SU-DHL-6 (cell line): ENCODE measurements around the gene ADM2.

Experiments
- H2AFZ ChIP-seq: fragments of 200-600 bp; sonication (generic); 2 replicates; pipeline ENCODE4 v1.6.1; 2014; ENCODE audit warnings: low read depth, mild to moderate bottlenecking, moderate library complexity, mixed read lengths, antibody characterized with exemption, low read length; ENCODE audit not compliant: severe bottlenecking
- H3F3A ChIP-seq: fragments of 200-600 bp; shearing (Covaris generic); 2 replicates; pipeline ENCODE4 v1.6.0; 2016; ENCODE audit warnings: antibody characterized with exemption, mild to moderate bottlenecking; ENCODE audit not compliant: insufficient read depth
- H3K27ac ChIP-seq: fragments of 200-600 bp; sonication (generic); 2 replicates; pipeline ENCODE4 v1.5.1; 2016; ENCODE audit warnings: low read depth, mild to moderate bottlenecking, low read length, moderate library complexity, mixed read lengths
- H3K27me3 ChIP-seq: fragments of 200-600 bp; sonication (generic), shearing (Covaris generic); 2 replicates; pipeline ENCODE4 v1.6.0; 2014; ENCODE audit warnings: mild to moderate bottlenecking, low read length
- H3K36me3 ChIP-seq: fragments of 200-600 bp; sonication (generic); 2 replicates; pipeline ENCODE4 v1.6.1; 2014; ENCODE audit warnings: mild to moderate bottlenecking, low read length, mixed read lengths
- H3K4me2 ChIP-seq: fragments of 300-600, 200-600 bp; shearing (Covaris generic), sonication (generic); 2 replicates; pipeline ENCODE4 v1.6.0; 2014; ENCODE audit warnings: low read length, low read depth, mild to moderate bottlenecking; ENCODE audit not compliant: poor library complexity, severe bottlenecking
- H3K4me3 ChIP-seq: fragments of 200-600 bp; sonication (generic); 2 replicates; pipeline ENCODE4 v1.5.1; 2014; ENCODE audit warnings: antibody characterized with exemption, low read length, mild to moderate bottlenecking, mixed read lengths; ENCODE audit not compliant: insufficient read depth, poor library complexity, severe bottlenecking
- H3K79me2 ChIP-seq: fragments of 200-600 bp; sonication (generic); 2 replicates; pipeline ENCODE4 v1.6.1; 2014; ENCODE audit warnings: mild to moderate bottlenecking, low read length, moderate library complexity; ENCODE audit not compliant: insufficient read depth
- H3K9ac ChIP-seq: fragments of 200-600 bp; sonication (generic); 2 replicates; pipeline ENCODE4 v1.7.0; 2014; ENCODE audit warnings: mild to moderate bottlenecking, low read length
- H3K9me2 ChIP-seq: fragments of 200-600 bp; sonication (generic); replicated peaks from 2 replicates; pipeline ENCODE4 v1.6.1; 2014; ENCODE audit warnings: low read length; ENCODE audit not compliant: insufficient read depth
- H3K9me3 ChIP-seq: fragments of 200-600 bp; sonication (generic); 2 replicates; pipeline ENCODE4 v1.6.1; 2014; ENCODE audit warnings: low read length, mixed read lengths; ENCODE audit not compliant: insufficient read depth
- H4K20me1 ChIP-seq: fragments of 200-600 bp; sonication (generic); 2 replicates; pipeline ENCODE4 v1.6.1; 2014; ENCODE audit warnings: low read depth, mild to moderate bottlenecking, antibody characterized with exemption, low read length, moderate library complexity, mixed read lengths
- CTCF ChIP-seq: fragments of 200-600 bp; sonication (generic); IDR thresholded peaks from one replicate; pipeline ENCODE4 v1.5.1; 2017; ENCODE audit warnings: antibody characterized with exemption, mild to moderate bottlenecking, low read length, moderate library complexity; ENCODE audit not compliant: insufficient read depth, poor library complexity, severe bottlenecking
- EZH2phosphoT487 ChIP-seq: fragments of 200-600 bp; sonication (generic), shearing (Covaris generic); conservative IDR thresholded peaks from 2 replicates; pipeline ENCODE4 v1.6.1; 2018; ENCODE audit warnings: mild to moderate bottlenecking, antibody characterized with exemption, low read length, moderate library complexity, mixed read lengths

ADM2 gene

GRCh38 chr22:50513175-50513574, 31.8 kb downstream of the ADM2 start:
- H2AFZ ChIP-seq: no peak overlapping the region
- no peaks in the 10 kb centered on the region for H3K9me3 ChIP-seq
- H4K20me1 ChIP-seq: no peaks in the 10 kb centered on the region
- no peak for TF ChIP-seq EZH2phosphoT487
- no peak for TF ChIP-seq CTCF
- H3K4me3 ChIP-seq: no peak overlapping the region
- H3K27me3 ChIP-seq: no peaks in the 10 kb centered on the region
- H3K4me2 ChIP-seq: no peak overlapping the region
- peaks cover 9% of the 10 kb centered on the region for H3F3A ChIP-seq
- H3K36me3 ChIP-seq: peaks cover 8% of the 10 kb centered on the region; the same call in 1 of the 2 replicates
- no peak overlapping the region for H3K27ac ChIP-seq
- H3K79me2 ChIP-seq: peaks cover 79% of the 10 kb centered on the region
- no peak overlapping the region for H3K9ac ChIP-seq
- no peaks in the 10 kb centered on the region for H3K9me2 ChIP-seq

- peaks cover 8% of the 10 kb centered on the region; the same call in 1 of the 2 replicates for H3K36me3 ChIP-seq
- H3K9ac ChIP-seq: no peak overlapping the region
- no peak overlapping the region for H3K27ac ChIP-seq
- no peak for TF ChIP-seq EZH2phosphoT487
- no peak for TF ChIP-seq CTCF
- H3K4me2 ChIP-seq: no peak overlapping the region
- H4K20me1 ChIP-seq: no peaks in the 10 kb centered on the region
- H3K9me2 ChIP-seq: no peaks in the 10 kb centered on the region
- no peak overlapping the region for H2AFZ ChIP-seq
- peaks cover 52% of the 10 kb centered on the region for H3K79me2 ChIP-seq
- no peaks in the 10 kb centered on the region for H3F3A ChIP-seq
- H3K4me3 ChIP-seq: no peak overlapping the region
- no peaks in the 10 kb centered on the region for H3K27me3 ChIP-seq
- H3K9me3 ChIP-seq: no peaks in the 10 kb centered on the region
Measured at GRCh38 chr22:50516068-50516467, 34.7 kb downstream of the ADM2 start.

GRCh38 chr22:50516891-50517290, 35.5 kb downstream of the ADM2 start:
- no peaks in the 10 kb centered on the region for H3K9me2 ChIP-seq
- H3K9ac ChIP-seq: no peak overlapping the region
- no peak overlapping the region for H3K27ac ChIP-seq
- no peaks in the 10 kb centered on the region for H4K20me1 ChIP-seq
- peaks cover 8% of the 10 kb centered on the region; the same call in 1 of the 2 replicates for H3K36me3 ChIP-seq
- peaks cover 46% of the 10 kb centered on the region for H3K79me2 ChIP-seq
- H3K4me2 ChIP-seq: no peak overlapping the region
- no peaks in the 10 kb centered on the region for H3K27me3 ChIP-seq
- H3F3A ChIP-seq: no peaks in the 10 kb centered on the region
- H2AFZ ChIP-seq: no peak overlapping the region
- no peaks in the 10 kb centered on the region for H3K9me3 ChIP-seq
- no peak overlapping the region for H3K4me3 ChIP-seq
- TF ChIP-seq CTCF (no peak), EZH2phosphoT487 (no peak)
